Psoas muscle (tissue), 8 donors: ENCODE results near the gene VAT1L. TPM values are rescaled to one million over a fixed set of nuclear protein-coding genes. Genes with fewer than 3 reads are reported as not detected.

Source experiments
- ATAC-seq, 4 donors: fragments of 200-7000 bp; cut with Tn5 transposase; one replicate each; pipeline ENCODE4 v1.9.1; 2020; ENCODE audit warnings: moderate library complexity in 3 of 4, mild to moderate bottlenecking in 2 of 4
- DNase-seq, 2 donors: peaks; one replicate each; pipeline ENCODE4 v3.0.0-alpha.2; 2020
- H3K27ac ChIP-seq: fragments of 200-600 bp; one replicate; pipeline ENCODE4 v1.8.0; 2022
- H3K27me3 ChIP-seq, 3 donors: fragments of 200-600 bp in 1 of 3; one replicate each; pipeline versions ENCODE4 v1.6.1 to v1.8.0; 2013 to 2022; ENCODE audit warnings: low read length in 2 of 3, mild to moderate bottlenecking in 2 of 3, moderate library complexity in 1 of 3; ENCODE audit not compliant: insufficient read depth in 3 of 3
- H3K36me3 ChIP-seq, 2 donors: fragments of 200-600 bp in 1 of 2; one replicate each; pipeline versions ENCODE4 v1.6.1 to v1.8.0; 2013 to 2022; ENCODE audit warnings: low read depth in 1 of 2, mild to moderate bottlenecking in 1 of 2, moderate library complexity in 1 of 2; ENCODE audit not compliant: insufficient read depth in 1 of 2
- H3K4me1 ChIP-seq: fragments of 200-600 bp; one replicate; pipeline ENCODE4 v1.8.0; 2022
- H3K4me3 ChIP-seq: fragments of 200-600 bp; one replicate; pipeline ENCODE4 v1.8.0; 2022; ENCODE audit warnings: mild to moderate bottlenecking
- H3K9me3 ChIP-seq: fragments of 200-600 bp; one replicate; pipeline ENCODE4 v1.8.0; 2022
- WGBS, 3 donors: extraction: QIAGEN DNeasy Blood & Tissue Kit; methylation state at CpG; one replicate each; pipeline versions ENCODE4 v1.1.6 to v1.1.7; 2013; 5-methylcytosine and 5-hydroxymethylcytosine counted together
- intact Hi-C, 2 donors: fragments of 100-400 bp; cut with DNase I; formaldehyde crosslinking; loops; one replicate each; pipeline versions ENCODE4 v1.11.0 to v1.14.2; 2022
- polyA plus RNA-seq, 3 donors: library from polyadenylated mRNA; stranded (reverse); fragments of 200-250 nt; gene quantifications; one replicate each; pipeline ENCODE4 v1.2.3, GENCODE V29; 2013
- total RNA-seq, 4 donors: library from RNA; stranded (reverse); fragmentation: NEBNext Ultra II Directional in 2 of 4; extraction: Animal tissue kit (Norgen Biotek cat#: 25700) in 2 of 4; gene quantifications; one replicate each; pipeline versions ENCODE4 v1.2.1 to v1.2.4, GENCODE V29; 2021 to 2023
- TF ChIP-seq, protein P1 (sequence below): fragments of 200-600 bp; IDR thresholded peaks from one replicate; pipeline ENCODE4 v1.8.0; 2022; ENCODE audit warnings: antibody characterized with exemption
- donor health status: healthy with polysubstance abuse.
- donor health status: DM: no; HTN: no; CAD: no; lungs with moderate emphysema.
- donor health status: Bipolar disorder and iron deficiency.
- donor health status: healthy.
- donor health status: DM: yes; HTN: yes; CAD: no.
- donor health status: DM: no; HTN: no; CAD: no.
- donor health status: DM: no; HTN: no; CAD: no.
- donor health status: DM: yes; HTN: yes; CAD: no.

Gene VAT1L
- total and polyA plus RNA-seq, 7 donors = 0.03 to 0.20 (median 0.09) TPM; not detected in 3

GRCh38 chr16:78025631-78026030 lies 237.3 kb downstream of the VAT1L start:
- Histone ChIP-seq H3K4me1 (no peaks in the 10 kb centered on the region), H3K36me3 (no peaks in the 10 kb centered on the region), H3K27me3 (no peaks in the 10 kb centered on the region), H3K4me3 (no peak overlapping the region), H3K9me3 (no peaks in the 10 kb centered on the region), H3K27ac (no peak overlapping the region)
- TF ChIP-seq, protein P1, sequence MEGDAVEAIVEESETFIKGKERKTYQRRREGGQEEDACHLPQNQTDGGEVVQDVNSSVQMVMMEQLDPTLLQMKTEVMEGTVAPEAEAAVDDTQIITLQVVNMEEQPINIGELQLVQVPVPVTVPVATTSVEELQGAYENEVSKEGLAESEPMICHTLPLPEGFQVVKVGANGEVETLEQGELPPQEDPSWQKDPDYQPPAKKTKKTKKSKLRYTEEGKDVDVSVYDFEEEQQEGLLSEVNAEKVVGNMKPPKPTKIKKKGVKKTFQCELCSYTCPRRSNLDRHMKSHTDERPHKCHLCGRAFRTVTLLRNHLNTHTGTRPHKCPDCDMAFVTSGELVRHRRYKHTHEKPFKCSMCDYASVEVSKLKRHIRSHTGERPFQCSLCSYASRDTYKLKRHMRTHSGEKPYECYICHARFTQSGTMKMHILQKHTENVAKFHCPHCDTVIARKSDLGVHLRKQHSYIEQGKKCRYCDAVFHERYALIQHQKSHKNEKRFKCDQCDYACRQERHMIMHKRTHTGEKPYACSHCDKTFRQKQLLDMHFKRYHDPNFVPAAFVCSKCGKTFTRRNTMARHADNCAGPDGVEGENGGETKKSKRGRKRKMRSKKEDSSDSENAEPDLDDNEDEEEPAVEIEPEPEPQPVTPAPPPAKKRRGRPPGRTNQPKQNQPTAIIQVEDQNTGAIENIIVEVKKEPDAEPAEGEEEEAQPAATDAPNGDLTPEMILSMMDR = no peak
- intact Hi-C loops = no loop called here
- ATAC-seq (no peak), DNase-seq (no peak)
- 93 to 97% (median 94%) methylated on average over 1 of the region's 1 CpG for WGBS, 3 donors

DNA sequence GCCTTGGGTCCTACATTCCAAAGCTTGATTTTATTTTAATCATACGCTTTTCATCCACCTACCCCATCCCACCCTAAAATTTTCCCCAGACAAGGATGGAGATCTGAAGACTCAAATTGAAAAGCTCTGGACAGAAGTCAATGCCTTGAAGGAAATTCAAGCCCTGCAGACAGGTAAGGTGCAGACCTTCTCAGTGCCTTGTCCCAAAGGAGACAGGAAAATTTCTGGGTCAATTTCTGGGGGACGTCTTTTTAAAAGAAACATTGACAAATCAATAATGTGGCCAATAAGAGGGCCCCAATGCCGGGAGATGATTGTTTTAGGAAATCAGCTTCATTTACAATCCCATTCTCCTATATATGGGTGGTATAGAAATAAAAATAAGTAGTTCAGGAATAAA lies 239.7 kb downstream of the VAT1L start:
- Histone ChIP-seq H3K4me1 (no peaks in the 10 kb centered on the region), H3K36me3 (no peaks in the 10 kb centered on the region), H3K27me3 (no peaks in the 10 kb centered on the region), H3K9me3 (no peaks in the 10 kb centered on the region), H3K4me3 (no peak overlapping the region), H3K27ac (no peak overlapping the region)
- WGBS, 3 donors = 43 to 49% (median 44%) methylated on average over 3 of the region's 3 CpGs
- intact Hi-C loops = no loop called here
- ATAC-seq (no peak), DNase-seq (no peak)
- TF ChIP-seq, protein P1 = no peak

Other genes with a start within 250 kb of the VAT1L start
- gene NUDT7, start 66.0 kb upstream of the VAT1L start, total RNA-seq = 1 to 10 TPM; 2.3 to 8.3 (median 4.1) TPM
- 1 to 10 TPM; 3.8 to 7.8 (median 5.6) TPM for gene NUDT7, start 66.0 kb upstream of the VAT1L start, polyA plus RNA-seq
- gene CLEC3A, start 234.0 kb downstream of the VAT1L start, total RNA-seq = not detected
- gene CLEC3A, start 234.0 kb downstream of the VAT1L start, polyA plus RNA-seq = not detected